ENCODE measurements around the gene GID4. TPM values are rescaled to one million over a fixed set of nuclear protein-coding genes. Genes with fewer than 3 reads are reported as not detected.
A peak's percentile ranks its signal among the peaks of the same experiment; 100 is the strongest.

Gene GID4
- total RNA-seq, 1 donor from 2014 or later: 5.5 TPM

DNA sequence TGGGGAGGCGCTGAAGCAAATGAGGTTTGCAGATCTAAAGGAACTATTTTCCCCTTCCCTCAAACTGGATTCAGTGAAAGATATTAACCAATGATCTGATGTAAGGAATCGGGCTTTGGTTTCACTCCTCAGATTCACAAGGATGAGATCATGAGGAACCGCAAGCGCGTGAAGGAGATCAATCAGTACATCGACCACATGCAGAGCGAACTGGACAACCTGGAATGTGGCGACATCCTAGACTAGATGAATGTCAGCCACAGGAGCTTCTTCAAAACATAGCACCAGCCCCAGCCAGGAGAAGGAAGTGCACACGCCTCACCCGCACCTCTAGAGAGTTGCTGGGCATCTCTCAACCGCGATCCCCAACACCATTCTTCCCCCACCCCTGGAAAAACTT lies 22.8 kb upstream of the GID4 start:
- DNase-seq (ENCODE audit: low spot score): no peak

DNA sequence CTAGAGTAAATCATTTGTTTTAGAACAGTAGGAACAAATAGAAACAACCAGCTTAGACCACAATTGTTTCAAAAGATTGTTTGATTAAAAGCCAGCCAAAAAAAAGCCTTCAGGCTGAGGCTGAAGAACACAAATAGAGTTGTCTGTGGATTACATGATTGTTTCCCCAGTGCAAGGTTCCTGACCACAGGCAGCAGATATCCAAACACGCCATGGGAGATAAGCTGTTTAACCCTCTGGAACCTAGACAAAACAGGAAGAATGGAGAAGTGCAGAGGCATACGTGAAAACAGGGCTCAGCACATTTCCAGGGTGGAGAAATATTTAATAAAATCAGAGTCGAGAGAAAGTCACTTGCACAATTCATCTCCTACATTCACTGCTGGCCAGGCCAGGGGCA lies 21.2 kb upstream of the GID4 start:
- DNase-seq (ENCODE audit: low spot score): no peak

DNA sequence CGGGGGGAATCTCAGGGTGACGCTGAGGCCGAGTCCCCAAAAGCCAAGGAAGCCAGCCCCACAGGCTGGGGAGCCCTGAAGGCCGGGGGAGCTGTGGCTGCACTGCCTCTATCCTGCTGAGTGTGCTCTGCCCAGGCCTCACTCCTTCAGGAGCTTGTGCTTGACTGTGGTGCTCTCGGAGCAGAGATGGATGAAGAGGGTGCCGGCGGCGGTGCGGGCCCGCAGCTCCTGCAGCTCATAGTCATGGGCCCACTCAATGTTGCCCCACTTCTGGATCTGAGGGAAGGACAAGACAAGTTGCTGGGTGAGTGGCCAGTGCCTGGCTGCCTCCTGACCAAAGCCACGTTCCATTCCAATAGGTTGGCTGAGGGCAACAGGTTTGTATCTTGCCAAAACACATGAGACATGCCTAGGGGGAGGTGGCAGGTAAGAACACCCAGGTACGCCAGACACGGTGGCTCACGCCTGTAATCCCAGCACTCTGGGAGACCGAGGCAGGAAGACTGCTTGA lies 20.7 kb upstream of the GID4 start:
- no peak for DNase-seq (ENCODE audit: low spot score)

DNA sequence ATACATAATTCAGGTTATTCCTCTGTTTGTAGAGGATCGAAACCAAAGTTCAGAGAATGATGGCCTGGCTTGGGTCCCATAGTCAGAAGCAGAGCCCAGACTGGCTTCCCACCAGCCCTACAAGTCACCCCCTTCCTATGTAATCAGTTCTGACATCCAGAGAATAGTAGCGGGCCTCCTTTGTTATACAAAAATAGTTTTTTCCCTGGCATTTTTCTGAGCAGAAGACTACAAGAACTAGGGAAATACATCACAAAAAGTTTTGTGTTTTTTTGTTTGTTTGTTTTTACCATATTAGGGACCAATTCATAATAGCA lies 19.4 kb upstream of the GID4 start:
- no peak for DNase-seq (ENCODE audit: low spot score)

DNA sequence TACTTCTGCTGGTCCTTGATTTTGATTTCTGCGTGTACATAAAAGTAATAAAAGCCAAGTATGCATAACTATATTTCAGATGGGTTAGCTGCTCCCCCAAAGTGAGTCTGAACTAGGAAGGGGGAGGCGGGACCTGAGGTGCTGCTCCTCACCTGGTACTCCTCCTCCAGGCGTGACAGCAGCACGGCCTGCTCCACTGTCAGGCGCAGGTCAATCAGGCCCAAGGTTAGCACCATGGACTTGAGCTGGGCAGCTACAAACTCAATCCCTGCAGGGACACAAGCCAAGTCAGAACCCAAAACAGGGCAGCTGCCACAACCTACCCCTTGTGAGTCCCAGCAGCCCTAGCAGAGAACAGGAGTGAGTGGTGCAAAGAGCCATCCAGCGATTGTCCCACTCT lies 18.2 kb upstream of the GID4 start:
- no peak for DNase-seq (ENCODE audit: low spot score)

DNA sequence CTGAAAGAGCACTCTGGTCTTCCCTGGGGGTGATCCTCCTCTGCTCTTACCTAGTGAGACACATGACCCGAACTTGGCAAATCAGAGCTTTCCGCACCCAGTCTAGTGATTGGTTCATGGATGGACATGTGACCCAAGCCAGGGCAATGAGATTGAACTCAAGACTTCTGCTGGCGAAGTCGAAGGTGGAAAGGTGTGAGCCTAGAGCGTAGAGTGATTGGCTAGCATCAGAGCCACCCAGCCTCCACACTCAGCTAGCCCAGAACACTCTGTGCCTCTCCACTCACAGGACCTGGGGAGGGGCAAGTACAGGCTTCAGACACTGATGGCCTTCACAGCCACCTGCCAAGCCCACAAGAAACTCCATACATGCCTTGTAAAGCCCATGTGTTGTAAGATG lies 17.8 kb upstream of the GID4 start:
- no peak for DNase-seq (ENCODE audit: low spot score)

DNA sequence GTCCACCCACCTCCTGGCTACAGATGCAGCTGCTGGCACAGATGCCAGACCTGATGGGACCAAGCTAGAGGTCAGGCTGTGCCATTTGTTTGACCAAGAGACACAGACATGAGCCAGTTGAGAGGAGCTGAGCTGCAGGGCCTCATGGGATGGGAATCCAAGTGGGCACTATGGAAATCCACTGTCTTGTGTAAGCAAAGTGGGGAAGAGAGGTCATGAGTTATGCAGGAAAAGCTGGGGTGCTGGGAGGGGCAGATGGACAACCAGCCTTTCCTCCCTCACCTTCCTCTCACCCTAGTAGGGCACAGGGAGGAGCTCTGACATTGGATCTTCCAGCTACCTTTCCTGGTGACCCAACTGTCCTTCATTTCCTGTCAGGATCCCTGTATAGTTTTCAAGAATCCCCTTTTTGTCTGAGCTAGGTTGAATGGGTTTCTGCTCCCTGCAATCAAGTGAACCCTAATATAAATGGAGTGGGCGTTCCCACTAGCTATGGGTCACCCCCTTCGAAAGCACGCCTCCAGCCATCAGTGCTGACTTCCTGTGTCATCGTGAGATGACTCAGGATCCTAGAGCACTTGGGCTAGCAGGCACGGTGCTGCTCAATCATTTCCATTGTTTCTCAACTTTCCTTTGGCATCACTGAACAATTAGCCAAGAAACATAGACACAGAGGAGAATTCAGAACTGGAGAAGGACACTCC lies 13.8 kb upstream of the GID4 start:
- no peak for DNase-seq (ENCODE audit: low spot score)

DNA sequence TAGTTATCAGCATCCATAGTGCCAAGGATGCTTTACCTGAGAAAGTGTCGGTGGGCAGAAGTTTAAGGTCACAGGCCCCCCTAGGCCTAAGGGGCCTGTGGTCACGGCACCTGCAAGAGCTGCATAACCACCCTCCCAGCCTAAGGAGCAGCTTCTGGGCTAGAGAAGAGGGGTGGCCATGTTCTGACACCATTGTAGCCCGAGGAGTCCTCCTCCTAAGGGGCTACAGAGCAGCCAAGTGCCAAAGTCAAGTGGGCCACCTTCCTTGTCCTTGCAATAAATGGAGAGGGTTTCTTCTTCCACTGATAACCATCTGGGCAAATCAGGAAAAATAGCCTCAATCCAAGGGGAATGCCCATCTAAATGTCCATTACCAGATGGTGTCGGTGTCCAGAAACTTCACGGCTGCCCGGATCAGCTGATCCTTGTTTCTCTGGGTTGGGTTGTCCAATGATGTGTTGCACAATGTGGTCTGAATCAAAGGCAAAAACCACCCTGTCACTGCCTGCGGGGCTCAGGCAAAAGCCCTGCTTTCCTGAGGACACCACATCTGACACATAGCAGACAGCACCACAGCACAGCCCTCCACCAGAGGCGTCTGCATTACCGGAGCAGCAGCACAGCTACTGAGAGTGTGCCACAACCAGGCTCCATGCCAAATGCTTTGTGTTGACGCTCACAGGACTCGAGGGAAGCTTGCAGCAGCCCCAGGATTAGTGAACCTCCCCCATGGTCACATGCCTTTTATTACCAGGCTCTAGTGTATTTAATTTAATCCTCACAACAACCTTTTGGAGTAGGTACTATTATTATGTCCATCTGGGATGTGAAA lies 13.0 kb upstream of the GID4 start:
- DNase-seq (ENCODE audit: low spot score): no peak

DNA sequence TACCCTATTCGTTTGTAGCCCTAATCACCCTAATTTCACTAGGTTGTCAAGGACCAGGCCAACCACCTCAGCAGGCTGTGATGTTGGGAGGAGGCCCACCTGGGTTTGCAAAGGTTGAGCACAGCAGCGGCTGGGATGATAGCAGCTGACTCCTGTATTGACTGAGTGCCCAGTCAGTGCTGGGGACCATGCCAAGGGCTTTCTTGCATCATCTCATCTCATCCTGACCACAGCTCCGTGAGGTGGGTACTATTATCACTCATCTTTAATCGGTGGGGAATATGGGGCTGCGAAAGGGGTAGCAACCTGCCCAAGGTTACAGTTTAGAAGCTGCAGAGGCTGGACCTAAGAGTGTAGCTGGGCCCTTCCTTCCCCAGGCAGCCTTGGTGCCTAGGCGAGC lies 11.9 kb upstream of the GID4 start:
- DNase-seq (ENCODE audit: low spot score): no peak

DNA sequence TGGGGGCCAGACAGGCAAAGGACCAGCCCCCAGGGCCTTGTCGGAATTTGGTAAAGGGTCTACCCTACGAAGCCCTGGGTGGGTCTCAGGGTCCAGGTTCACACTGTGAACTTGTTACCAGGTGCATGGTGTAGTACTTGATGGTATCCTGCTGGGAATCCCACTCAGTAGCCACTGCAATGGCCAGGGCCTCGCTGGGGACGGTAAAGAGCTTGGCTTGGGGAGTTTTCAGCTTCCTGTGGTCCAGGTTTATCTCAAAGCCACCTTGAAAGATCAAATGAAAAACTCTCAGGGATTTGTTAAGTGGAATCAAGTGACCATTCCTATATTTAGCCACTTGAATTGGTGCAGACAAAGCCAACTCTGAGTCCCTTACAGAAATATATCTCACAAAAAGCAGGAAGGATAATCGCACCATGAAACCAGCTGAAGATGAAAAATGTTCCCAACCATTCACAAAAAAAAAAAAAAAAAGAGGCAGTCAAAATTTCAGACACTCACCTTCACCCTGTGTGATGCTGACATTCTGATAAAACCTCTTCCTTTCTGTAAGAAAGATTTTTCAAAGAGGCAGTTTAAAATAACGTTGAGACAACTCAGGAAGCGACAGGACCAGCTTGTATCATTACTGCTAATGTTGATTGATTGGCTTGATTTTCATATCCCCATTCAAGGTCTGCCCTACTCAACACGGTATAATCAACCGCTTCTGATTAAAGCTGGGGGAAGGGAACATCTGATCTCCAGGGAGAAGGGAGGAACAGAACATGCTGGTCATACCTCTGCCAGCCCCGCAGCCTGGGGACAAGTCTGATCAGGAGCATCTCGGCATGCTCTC lies 10.9 kb upstream of the GID4 start:
- DNase-seq (ENCODE audit: low spot score): no peak

DNA sequence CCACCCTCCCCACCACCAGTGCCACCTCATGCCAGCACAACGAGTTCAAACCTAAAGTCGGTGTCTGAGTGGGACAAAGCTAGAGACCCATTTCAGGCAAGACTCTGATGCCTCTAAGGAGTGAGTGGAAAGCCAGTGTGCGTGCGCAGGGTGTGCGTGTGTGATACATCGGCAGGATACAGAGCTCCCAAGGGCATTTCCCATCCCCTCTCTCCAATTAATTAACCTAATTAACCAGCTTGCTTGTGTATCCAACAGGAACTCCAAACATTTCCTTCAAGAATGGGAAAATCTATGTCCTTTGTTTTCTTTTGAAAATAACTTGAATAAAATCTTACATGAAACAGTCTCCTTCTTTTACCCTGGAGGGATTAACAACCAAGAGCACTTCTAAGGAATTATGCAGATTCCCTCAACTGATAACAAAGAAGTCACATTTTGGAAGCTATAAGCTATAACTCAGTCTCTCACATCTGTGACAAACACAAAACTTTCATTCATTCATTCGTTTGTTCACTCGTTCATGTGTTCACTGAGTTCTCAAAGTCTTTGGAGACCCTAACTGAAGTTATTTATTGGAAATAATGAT lies 10.2 kb upstream of the GID4 start:
- DNase-seq (ENCODE audit: low spot score): no peak

DNA sequence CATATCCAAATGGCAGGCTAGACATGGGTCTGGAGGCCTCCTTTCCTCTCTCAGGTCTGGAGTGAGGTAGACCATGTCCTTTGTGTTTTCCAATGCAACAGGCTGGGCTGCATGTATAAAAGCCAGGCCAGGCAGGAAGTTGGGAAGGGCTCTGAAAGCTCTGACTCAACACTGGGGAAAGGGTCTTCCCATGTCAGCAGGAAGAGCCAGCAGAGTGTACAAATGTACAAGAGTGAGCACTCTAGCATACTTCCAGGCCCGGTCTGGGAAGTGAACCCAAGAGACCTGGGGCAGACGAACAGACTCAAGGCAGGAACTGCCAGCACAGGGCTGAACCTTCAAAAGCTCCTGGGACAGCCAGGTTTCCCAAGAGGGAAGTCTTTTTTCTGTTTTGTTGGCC lies 7.3 kb upstream of the GID4 start:
- no peak for DNase-seq (ENCODE audit: low spot score)

DNA sequence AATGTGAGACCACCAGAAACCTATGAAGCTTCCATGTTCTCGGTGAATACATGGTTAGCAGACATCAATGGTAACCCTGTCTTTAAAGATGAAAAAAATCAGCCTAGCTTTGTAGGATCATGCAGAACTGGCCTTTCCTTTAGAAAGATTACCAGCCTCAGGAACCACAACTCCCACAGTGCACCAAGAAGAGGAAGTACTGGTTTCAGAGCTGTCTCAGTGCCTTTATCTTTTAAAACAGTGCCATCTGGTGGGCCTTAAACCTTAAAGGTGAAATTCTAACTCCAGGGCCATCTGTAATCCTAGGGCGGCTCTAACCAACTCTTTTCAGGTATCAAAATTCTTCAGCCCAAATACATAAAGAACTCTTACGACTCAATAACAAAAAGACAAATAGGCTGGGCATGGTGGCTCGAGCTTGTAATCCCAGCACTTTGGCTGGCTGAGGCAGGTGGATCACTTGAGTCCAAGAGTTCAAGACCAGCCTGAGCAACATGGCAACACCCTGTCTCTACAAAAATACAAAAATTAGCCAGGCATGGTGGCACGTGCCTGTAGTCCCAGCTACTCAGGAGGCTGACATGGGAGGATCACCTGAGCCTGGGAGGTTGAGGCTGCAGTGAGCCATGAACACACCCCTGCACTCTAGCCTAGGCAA lies 5.6 kb upstream of the GID4 start:
- peak; percentile 91 for DNase-seq (ENCODE audit: low spot score)

DNA sequence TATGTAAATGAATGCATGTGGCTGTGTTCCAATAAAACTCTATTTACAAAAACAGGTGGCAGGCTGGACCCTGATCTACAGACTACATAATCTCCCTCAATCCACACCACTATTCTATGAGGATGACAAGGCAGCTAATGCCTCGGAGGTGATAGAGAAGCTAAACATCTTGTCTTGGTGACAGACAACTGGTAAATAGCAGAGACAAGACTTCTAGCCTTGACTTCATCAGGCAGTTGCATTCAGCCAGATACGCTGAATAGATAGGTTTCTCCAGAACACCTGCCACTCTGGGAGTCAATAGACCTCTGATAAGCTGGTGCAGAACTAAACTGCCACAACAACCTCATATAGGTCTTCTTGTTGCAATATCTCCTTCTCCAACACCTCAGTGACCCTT lies 3.5 kb upstream of the GID4 start:
- no peak for DNase-seq (ENCODE audit: low spot score)

DNA sequence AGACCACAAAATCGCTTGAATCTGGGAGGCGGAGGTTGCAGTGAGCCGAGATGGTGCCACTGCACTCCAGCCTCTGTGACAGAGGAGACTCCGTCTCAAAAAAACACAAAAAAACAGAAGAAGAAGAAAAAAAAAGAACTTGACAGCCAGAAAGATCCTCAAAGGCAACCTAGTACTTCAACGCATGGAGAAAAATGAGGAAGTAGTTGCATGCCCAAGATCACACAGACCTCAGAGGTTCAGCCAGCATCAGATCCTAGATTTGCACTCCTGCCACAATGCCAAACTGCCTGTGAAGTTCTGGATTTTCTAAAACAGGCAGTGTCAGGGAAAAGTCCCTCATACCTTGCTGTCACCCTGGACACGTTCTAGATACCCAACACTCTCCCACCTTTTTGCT lies 1.7 kb upstream of the GID4 start:
- DNase-seq (ENCODE audit: low spot score): no peak

DNA sequence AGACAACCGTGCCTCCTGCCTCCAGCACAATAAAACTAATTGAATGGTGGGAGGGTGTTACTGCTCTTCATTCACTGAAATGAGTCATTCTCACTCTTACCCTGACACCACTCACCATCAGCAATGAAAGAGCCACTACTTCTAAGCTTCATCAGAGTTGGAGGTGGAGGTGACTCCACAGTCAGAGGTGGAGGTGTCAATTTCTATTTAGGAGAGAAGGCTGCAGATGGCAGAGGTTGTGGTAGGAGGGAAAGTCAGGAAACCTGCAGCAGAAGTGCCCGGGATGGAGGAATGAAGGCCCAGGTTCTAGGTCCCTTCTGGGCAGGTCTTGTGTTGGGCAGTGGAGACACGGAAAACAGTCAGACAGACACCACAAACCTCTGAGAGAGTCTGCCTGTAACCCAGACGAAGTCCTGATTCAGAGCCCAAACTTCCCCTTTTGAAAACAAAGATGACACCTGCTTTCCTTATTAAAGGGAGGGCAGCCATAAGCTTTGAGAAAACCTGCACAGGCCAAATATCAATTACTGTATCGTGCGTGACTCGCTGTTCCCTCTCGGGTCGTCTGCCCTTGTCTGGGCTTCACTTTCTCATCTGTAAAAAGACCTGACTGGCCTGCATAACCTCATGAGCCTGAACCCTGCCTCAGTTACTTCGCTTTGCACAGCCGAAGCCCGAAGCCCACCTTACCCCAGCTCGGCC lies 908 bp upstream of the GID4 start:
- DNase-seq (ENCODE audit: low spot score): peak; percentile 19

DNA sequence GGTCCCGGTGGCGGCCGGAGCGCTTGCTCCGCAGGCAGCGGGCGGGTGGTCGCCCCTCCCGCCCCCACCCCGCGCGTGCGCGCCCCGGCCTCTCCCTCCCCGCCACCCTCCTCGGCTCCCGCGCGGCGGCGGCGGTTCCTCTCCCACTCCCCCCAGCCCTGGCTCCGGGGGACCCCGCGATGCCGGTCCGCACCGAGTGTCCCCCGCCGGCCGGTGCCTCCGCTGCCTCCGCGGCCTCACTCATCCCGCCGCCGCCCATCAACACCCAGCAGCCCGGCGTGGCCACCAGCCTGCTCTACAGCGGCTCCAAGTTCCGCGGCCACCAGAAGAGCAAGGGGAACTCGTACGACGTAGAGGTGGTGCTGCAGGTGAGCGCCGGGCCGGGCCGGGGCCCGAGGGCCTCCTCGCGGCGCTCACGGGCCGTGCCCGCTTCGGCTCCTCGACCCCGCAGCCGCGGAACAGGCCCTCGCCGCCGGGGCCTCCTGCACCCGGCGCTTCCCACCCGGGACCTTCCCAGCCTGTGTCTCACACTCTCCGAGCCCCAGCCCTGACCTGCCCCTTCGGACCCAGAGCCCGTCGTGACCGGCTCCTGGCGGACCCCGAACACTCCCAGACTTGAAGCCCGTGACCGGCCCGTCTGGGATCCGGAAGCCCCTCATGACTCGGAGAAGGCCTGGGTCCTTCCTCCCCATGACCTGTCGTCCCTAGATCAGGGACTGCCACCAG lies 490 bp downstream of the GID4 start:
- DNase-seq (ENCODE audit: low spot score): no peak

DNA sequence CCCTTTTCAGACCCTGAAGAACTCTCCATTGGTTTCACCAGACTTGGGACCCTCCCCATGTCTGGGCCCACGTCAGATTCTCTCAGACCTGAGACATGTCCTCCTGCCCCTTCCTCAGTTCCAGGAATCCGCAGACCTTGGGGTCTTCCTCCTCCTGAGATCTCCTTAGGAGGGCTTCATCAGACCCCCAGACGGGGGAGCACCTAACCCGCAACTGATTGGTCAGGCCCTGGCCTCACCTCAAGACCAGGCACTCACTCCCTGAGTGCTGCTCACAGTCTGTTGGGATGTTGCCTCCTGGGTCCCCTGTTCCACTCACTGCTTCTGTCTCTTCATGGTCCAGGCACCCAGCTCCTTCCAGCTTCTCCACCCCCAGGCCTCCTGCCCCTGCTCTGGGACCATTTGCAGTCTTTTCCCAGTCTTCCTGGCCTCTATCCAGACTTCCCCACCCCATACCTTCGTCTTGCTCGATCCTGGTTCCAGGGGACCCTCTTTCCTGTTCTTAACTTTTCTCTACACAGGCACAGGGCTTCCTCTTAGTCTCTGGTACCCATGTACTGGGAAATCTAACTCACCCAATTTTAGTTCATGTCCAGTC lies 1.2 kb downstream of the GID4 start:
- DNase-seq (ENCODE audit: low spot score): no peak

DNA sequence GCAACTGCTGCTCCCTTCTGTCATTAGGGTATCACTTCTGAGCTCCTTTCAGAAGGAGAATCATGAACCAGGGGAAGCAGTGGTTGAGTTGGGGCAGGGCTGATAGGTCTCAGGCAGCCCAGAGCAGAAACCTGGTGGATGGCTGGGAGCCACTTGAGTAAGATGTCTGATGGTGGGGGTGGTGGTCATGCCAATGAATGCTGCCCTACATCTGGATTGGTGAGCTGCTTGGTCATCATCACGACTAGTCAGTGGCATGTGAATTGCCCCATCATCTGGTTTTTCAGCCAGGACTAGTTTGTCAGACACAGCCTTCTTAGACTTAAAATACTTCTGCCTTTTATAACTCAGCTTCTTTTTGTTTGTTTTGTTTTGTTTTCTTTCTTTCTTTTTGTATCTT lies 2.6 kb downstream of the GID4 start:
- DNase-seq (ENCODE audit: low spot score): no peak

DNA sequence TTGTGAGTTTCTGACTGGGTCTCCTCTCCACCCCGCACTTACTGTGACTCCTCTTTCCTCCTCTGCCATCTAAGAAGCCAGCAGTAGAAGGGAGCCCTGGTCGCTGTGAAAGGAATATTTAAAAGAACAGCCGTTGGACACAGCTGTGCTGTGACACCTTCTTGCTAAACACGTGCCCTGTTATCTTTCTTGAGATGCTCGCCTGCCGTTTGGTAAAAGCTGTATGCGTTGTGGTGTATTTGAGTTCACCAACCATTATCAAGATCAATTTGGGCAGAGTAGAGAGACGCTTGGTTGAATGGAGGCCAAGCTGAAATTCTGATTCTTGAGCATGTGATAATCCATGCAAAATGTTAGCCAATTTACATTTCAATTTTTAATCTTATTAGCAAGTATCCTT lies 3.8 kb downstream of the GID4 start:
- no peak for DNase-seq (ENCODE audit: low spot score)

Data from umbilical cord (tissue), 2 donors.